Colonic mucosa (tissue), 4 donors: Measurements from ENCODE around the gene PRKAR1B. TPM values are rescaled to one million over a fixed set of nuclear protein-coding genes. Genes with fewer than 3 reads are reported as not detected.

Source experiments
- DNase-seq: peaks from one replicate; pipeline ENCODE4 v3.0.0-alpha.2; 2020
- H3K27ac ChIP-seq: fragments of 200-600 bp; one replicate; pipeline ENCODE4 v1.8.0; 2021
- H3K27me3 ChIP-seq: fragments of 200-600 bp; one replicate; pipeline ENCODE4 v1.8.0; 2021
- H3K36me3 ChIP-seq: fragments of 200-600 bp; one replicate; pipeline ENCODE4 v1.8.0; 2021
- H3K4me1 ChIP-seq: fragments of 200-600 bp; one replicate; pipeline ENCODE4 v1.8.0; 2021; ENCODE audit warnings: mild to moderate bottlenecking
- H3K4me3 ChIP-seq: fragments of 200-600 bp; one replicate; pipeline ENCODE4 v1.8.0; 2021
- H3K9ac ChIP-seq, 2 donors: one replicate each; pipeline ENCODE4 v1.7.0; 2013; ENCODE audit warnings: control low read depth in 2 of 2, low read depth in 2 of 2, low read length in 2 of 2
- H3K9me3 ChIP-seq: fragments of 200-600 bp; one replicate; pipeline ENCODE4 v1.8.0; 2021
- intact Hi-C: fragments of 100-400 bp; cut with DNase I; formaldehyde crosslinking; loops from one replicate; pipeline ENCODE4 v1.14.1; 2022
- total RNA-seq, 2 donors: library from RNA; stranded (reverse); fragmentation: NEBNext Ultra II Directional in 1 of 2; extraction: Animal tissue kit (Norgen Biotek cat#: 25700) in 1 of 2; gene quantifications; one replicate each; pipeline ENCODE4 v1.2.1, GENCODE V29; 2021
- TF ChIP-seq, protein P1 (sequence below): fragments of 200-600 bp; IDR thresholded peaks from one replicate; pipeline ENCODE4 v1.8.0; 2022; ENCODE audit warnings: antibody characterized with exemption, mild to moderate bottlenecking
- donor health status: healthy.
- donor health status: DM: no; HTN: no; CAD: no.
- donor health status: DM: no; HTN: no; CAD: no.

The PRKAR1B gene
- total RNA-seq, 2 donors from 2014 or later: 19.2 to 32.8 TPM

GRCh38 chr7:631964-632830 is 94.9 kb downstream of the PRKAR1B start:
- H3K36me3 ChIP-seq: no peaks in the 10 kb centered on the region
- no peak for DNase-seq
- intact Hi-C loops: loop anchor here (10.0 kb wide), 1 partner anchor 297 kb away; no protein-coding TSS in a partner anchor
- TF ChIP-seq, protein P1, sequence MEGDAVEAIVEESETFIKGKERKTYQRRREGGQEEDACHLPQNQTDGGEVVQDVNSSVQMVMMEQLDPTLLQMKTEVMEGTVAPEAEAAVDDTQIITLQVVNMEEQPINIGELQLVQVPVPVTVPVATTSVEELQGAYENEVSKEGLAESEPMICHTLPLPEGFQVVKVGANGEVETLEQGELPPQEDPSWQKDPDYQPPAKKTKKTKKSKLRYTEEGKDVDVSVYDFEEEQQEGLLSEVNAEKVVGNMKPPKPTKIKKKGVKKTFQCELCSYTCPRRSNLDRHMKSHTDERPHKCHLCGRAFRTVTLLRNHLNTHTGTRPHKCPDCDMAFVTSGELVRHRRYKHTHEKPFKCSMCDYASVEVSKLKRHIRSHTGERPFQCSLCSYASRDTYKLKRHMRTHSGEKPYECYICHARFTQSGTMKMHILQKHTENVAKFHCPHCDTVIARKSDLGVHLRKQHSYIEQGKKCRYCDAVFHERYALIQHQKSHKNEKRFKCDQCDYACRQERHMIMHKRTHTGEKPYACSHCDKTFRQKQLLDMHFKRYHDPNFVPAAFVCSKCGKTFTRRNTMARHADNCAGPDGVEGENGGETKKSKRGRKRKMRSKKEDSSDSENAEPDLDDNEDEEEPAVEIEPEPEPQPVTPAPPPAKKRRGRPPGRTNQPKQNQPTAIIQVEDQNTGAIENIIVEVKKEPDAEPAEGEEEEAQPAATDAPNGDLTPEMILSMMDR: no peak
- no peak overlapping the region for H3K9ac ChIP-seq
- no peak overlapping the region for H3K4me3 ChIP-seq
- no peak overlapping the region for H3K27ac ChIP-seq
- H3K9me3 ChIP-seq: no peaks in the 10 kb centered on the region
- no peaks in the 10 kb centered on the region for H3K4me1 ChIP-seq
- H3K27me3 ChIP-seq: no peaks in the 10 kb centered on the region

- TF ChIP-seq, protein P1: no peak
- no peaks in the 10 kb centered on the region for H3K27me3 ChIP-seq
- no peak for DNase-seq
- no peaks in the 10 kb centered on the region for H3K4me1 ChIP-seq
- H3K9me3 ChIP-seq: no peaks in the 10 kb centered on the region
- no peaks in the 10 kb centered on the region for H3K36me3 ChIP-seq
- H3K27ac ChIP-seq: no peak overlapping the region
- no peak overlapping the region for H3K4me3 ChIP-seq
- intact Hi-C loops: loop anchor here (10.0 kb wide), 1 partner anchor 296 kb away; no protein-coding TSS in a partner anchor
- H3K9ac ChIP-seq: no peak overlapping the region
Observed at GRCh38 chr7:631291-631711, 95.8 kb downstream of the PRKAR1B start.

- H3K9ac ChIP-seq: no peak overlapping the region
- no peaks in the 10 kb centered on the region for H3K36me3 ChIP-seq
- no peaks in the 10 kb centered on the region for H3K4me1 ChIP-seq
- no peak overlapping the region for H3K27ac ChIP-seq
- H3K9me3 ChIP-seq: no peaks in the 10 kb centered on the region
- TF ChIP-seq, protein P1: no peak
- H3K4me3 ChIP-seq: no peak overlapping the region
- no peaks in the 10 kb centered on the region for H3K27me3 ChIP-seq
- DNase-seq: no peak
- intact Hi-C loops: loop anchor here (10.0 kb wide), 1 partner anchor 296 kb away; no protein-coding TSS in a partner anchor
Observed at GRCh38 chr7:630539-630938, 96.5 kb downstream of the PRKAR1B start.

- Histone ChIP-seq H3K9ac (no peak overlapping the region), H3K4me3 (no peak overlapping the region), H3K27ac (no peak overlapping the region), H3K36me3 (no peaks in the 10 kb centered on the region), H3K27me3 (no peaks in the 10 kb centered on the region), H3K9me3 (no peaks in the 10 kb centered on the region), H3K4me1 (no peaks in the 10 kb centered on the region)
- TF ChIP-seq, protein P1: no peak
- no peak for DNase-seq
- intact Hi-C loops: loop anchor here (10.0 kb wide), 1 partner anchor 295 kb away; no protein-coding TSS in a partner anchor
Observed at GRCh38 chr7:630111-630511, 97.0 kb downstream of the PRKAR1B start.

DNA sequence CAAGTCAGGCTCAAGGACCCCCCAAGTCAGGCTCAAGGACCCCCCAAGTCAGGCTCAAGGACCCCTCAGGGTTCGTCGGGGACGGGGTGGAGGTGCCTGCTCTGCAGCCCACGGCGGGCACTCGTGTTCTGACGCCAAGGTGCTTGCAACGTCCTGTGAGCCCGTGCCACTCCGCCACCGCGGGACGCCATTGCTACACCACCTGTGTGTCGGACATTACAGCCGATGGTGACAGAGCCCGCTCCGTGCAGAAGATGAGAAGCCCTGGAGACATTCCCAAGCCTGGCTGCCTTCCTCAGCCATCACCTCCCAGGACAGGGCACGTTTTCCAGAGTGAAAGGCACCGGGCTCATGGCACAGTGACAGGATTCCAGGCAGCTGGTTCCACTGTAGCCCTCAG is 98.3 kb downstream of the PRKAR1B start:
- Histone ChIP-seq H3K4me3 (no peak overlapping the region), H3K27me3 (no peaks in the 10 kb centered on the region), H3K4me1 (no peaks in the 10 kb centered on the region), H3K27ac (no peak overlapping the region), H3K36me3 (no peaks in the 10 kb centered on the region), H3K9me3 (no peaks in the 10 kb centered on the region), H3K9ac (no peak overlapping the region)
- TF ChIP-seq, protein P1: no peak
- intact Hi-C loops: no loop called here
- DNase-seq: no peak
